Subcutaneous abdominal adipose tissue (tissue), 5 donors: ENCODE results near the gene MED26.
"Not testable (repeated sequence)": the region's sequence is repeated elsewhere in the genome, so short reads cannot be mapped to it uniquely, and the experiment has no call there.

Experiments
- H3K27ac ChIP-seq: one replicate; pipeline ENCODE4 v1.7.0; 2013; ENCODE audit warnings: low read depth, mild to moderate bottlenecking, inconsistent platforms, low read length, moderate library complexity
- H3K27me3 ChIP-seq, 5 donors: one replicate each; pipeline ENCODE4 v1.7.0; 2013; ENCODE audit warnings: low read length in 5 of 5, inconsistent platforms in 1 of 5; ENCODE audit not compliant: control insufficient read depth in 5 of 5, insufficient read depth in 4 of 5
- H3K36me3 ChIP-seq, 5 donors: one replicate each; pipeline ENCODE4 v1.7.0; 2013; ENCODE audit warnings: low read length in 5 of 5; ENCODE audit not compliant: control insufficient read depth in 5 of 5, insufficient read depth in 5 of 5
- H3K4me1 ChIP-seq, 5 donors: one replicate each; pipeline ENCODE4 v1.7.0; 2013; ENCODE audit warnings: low read length in 5 of 5, mild to moderate bottlenecking in 3 of 5, moderate library complexity in 1 of 5; ENCODE audit not compliant: control insufficient read depth in 5 of 5, insufficient read depth in 5 of 5
- H3K4me3 ChIP-seq, 5 donors: one replicate each; pipeline ENCODE4 v1.7.0; 2013; ENCODE audit warnings: low read length in 5 of 5, low read depth in 1 of 5
- H3K9ac ChIP-seq, 5 donors: one replicate each; pipeline ENCODE4 v1.7.0; 2013; ENCODE audit warnings: low read length in 5 of 5, mild to moderate bottlenecking in 4 of 5, moderate library complexity in 3 of 5
- H3K9me3 ChIP-seq, 5 donors: one replicate each; pipeline ENCODE4 v1.7.0; 2013; ENCODE audit warnings: low read length in 5 of 5; ENCODE audit not compliant: control insufficient read depth in 5 of 5
- donor health status: healthy.
- donor health status: healthy.
- donor health status: healthy.
- donor health status: healthy.
- donor health status: healthy.

MED26 gene, protein sequence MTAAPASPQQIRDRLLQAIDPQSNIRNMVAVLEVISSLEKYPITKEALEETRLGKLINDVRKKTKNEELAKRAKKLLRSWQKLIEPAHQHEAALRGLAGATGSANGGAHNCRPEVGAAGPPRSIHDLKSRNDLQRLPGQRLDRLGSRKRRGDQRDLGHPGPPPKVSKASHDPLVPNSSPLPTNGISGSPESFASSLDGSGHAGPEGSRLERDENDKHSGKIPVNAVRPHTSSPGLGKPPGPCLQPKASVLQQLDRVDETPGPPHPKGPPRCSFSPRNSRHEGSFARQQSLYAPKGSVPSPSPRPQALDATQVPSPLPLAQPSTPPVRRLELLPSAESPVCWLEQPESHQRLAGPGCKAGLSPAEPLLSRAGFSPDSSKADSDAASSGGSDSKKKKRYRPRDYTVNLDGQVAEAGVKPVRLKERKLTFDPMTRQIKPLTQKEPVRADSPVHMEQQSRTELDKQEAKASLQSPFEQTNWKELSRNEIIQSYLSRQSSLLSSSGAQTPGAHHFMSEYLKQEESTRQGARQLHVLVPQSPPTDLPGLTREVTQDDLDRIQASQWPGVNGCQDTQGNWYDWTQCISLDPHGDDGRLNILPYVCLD

GRCh38 chr19:16628183-16628983, at the start of gene MED26:
Gene MED26, minus strand, starts transcription at chr19:16628204. Its CDS starts 261 bp downstream, at chr19:16627943.
- H3K27ac ChIP-seq: peak within 1 kb of the TSS; percentile 85
- H3K4me1 ChIP-seq: peaks cover 13 to 44% (median 35%) of the 10 kb centered on the region in 5 donors
- peak within 1 kb of the TSS; percentile 78 to 100 (median 96) for H3K9ac ChIP-seq
- H3K36me3 ChIP-seq: peaks cover 0 to 31% (median 24%) of the 10 kb centered on the region in 5 donors
- no peaks in the 10 kb centered on the region for H3K9me3 ChIP-seq
- peak within 1 kb of the TSS; percentile 79 to 94 (median 91) for H3K4me3 ChIP-seq
- no peaks in the 10 kb centered on the region for H3K27me3 ChIP-seq

- Histone ChIP-seq H3K4me1 (no peaks in the 10 kb centered on the region), H3K27me3 (no peaks in the 10 kb centered on the region), H3K4me3 (no peak overlapping the region), H3K9me3 (peaks cover 3 to 12% (median 7%) of the 10 kb centered on the region in 5 donors), H3K36me3 (peaks cover 0 to 12% (median 9%) of the 10 kb centered on the region in 5 donors), H3K9ac (no peak overlapping the region), H3K27ac (no peak overlapping the region)
Measured at GRCh38 chr19:16677055-16677454, 49.1 kb upstream of the MED26 start.

DNA sequence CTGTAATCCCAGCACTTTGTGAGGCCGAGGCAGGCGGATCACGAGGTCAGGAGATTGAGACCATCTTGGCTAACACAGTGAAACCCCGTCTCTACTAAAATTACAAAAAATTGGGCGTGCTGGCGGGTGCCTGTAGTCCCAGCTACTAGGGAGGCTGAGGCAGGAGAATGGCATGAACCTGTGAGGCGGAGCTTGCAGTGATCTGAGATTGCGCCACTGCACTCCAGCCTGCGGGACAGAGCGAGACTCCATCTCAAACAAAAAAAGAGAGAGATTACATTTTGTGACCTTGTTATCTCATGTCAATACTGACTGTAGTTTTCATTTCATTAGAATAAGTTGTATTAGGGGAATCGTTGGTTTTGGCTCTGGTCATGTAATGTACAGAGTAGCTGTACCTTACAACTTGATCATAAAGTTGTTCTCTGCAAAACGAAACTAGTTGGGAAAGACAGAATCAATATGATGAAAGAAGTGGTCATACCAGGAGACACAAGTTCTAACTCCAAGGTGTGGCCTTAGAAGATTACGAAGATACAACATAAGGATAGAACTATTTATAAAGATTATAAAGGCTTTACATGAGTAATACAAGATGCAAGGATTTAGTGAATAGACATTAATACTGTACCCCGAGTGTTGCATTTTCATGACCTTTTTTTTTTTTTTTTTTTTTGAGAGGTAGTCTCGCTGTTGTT, 48.2 kb upstream of the MED26 start:
- Histone ChIP-seq H3K9ac (no peak overlapping the region), H3K27me3 (no peaks in the 10 kb centered on the region), H3K36me3 (peaks cover 0 to 11% (median 8%) of the 10 kb centered on the region in 5 donors), H3K9me3 (peaks cover 3 to 7% (median 5%) of the 10 kb centered on the region in 5 donors), H3K27ac (no peak overlapping the region), H3K4me3 (no peak overlapping the region), H3K4me1 (no peaks in the 10 kb centered on the region)

DNA sequence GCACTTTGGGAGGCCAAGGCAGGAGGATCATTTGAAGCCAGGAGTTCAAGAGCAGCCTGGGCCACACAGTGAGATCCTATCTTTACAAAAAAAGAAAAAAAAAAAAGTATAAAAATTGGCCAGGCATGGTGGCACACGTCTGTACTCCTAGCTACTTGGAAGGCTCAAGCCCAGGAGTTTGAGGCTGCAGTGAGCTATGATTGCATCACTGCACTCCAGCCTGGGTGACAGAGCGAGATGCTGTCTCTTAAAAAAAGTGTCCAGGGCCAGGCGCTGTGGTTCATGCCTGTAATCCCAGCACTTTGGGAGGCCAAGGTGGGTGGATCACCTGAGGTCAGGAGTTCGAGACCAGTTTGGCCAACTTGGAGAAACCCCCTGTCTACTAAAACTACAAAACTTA, 45.8 kb upstream of the MED26 start:
- not testable (repeated sequence) for H3K4me1 ChIP-seq, H3K27me3 ChIP-seq, H3K9ac ChIP-seq, H3K4me3 ChIP-seq, H3K27ac ChIP-seq, H3K9me3 ChIP-seq, H3K36me3 ChIP-seq

GRCh38 chr19:16673231-16673630, 45.2 kb upstream of the MED26 start:
- no peak overlapping the region for H3K4me3 ChIP-seq
- H3K4me1 ChIP-seq: no peaks in the 10 kb centered on the region
- no peaks in the 10 kb centered on the region for H3K36me3 ChIP-seq
- no peak overlapping the region for H3K27ac ChIP-seq
- no peaks in the 10 kb centered on the region for H3K27me3 ChIP-seq
- no peaks in the 10 kb centered on the region for H3K9me3 ChIP-seq
- no peak overlapping the region for H3K9ac ChIP-seq

DNA sequence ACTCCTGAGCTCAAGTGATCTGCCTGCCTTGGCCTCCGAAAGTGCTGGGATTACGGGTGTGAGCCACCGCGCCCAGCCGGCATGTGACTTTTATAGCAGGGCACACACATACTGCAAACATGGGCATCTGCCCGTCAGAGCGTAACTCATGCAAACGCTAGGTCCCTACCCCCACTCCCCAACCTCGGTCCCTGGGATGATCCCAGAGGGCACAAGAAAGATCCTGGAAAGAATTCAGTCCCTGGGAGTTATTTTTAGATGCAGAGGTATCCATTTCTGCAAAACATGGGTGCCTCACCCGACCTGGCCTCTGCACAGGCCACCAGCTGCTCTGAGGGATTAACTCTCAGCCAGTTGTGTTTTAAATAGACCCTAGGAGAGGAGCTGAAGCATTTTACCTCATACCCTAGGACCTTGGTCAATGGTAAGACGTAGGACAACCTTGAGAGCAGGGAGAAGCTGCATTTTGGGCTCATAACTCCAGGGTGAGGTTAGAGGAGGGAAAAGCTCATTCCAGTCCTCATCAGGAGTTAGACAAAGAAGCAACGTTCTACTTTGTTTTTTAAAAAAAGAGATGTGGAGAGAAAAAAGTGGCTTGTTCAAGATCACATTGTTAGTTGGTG, 43.8 kb upstream of the MED26 start:
- Histone ChIP-seq H3K4me3 (no peak overlapping the region), H3K27ac (no peak overlapping the region), H3K36me3 (no peaks in the 10 kb centered on the region), H3K9ac (no peak overlapping the region), H3K9me3 (no peaks in the 10 kb centered on the region), H3K4me1 (no peaks in the 10 kb centered on the region), H3K27me3 (no peaks in the 10 kb centered on the region)

- H3K9me3 ChIP-seq: no peaks in the 10 kb centered on the region
- no peaks in the 10 kb centered on the region for H3K27me3 ChIP-seq
- no peak overlapping the region for H3K4me3 ChIP-seq
- H3K27ac ChIP-seq: no peak overlapping the region
- H3K9ac ChIP-seq: no peak overlapping the region
- no peaks in the 10 kb centered on the region for H3K36me3 ChIP-seq
- no peaks in the 10 kb centered on the region for H3K4me1 ChIP-seq
Measured at GRCh38 chr19:16670291-16670690, 42.3 kb upstream of the MED26 start.

DNA sequence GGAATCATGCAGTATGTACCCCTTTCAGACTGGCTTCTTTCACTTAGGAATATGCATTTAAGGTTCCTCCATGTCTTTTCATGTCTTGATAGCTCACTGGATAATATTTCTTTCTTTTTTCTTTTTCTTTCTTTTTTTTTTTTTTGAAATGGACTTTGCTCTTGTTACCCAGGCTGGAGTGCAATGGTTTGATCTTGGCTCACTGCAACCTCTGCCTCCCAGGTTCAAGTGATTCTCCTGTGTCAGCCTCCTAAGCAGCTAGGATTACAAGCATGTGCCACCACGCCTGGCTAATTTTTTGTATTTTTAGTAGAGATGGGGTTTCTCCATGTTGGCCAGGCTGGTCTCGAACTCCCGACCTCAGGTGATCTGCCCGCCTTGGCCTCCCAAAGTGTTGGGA, 40.7 kb upstream of the MED26 start:
- H3K4me3 ChIP-seq, H3K27ac ChIP-seq, H3K9me3 ChIP-seq, H3K27me3 ChIP-seq, H3K9ac ChIP-seq, H3K36me3 ChIP-seq, H3K4me1 ChIP-seq: not testable (repeated sequence)

DNA sequence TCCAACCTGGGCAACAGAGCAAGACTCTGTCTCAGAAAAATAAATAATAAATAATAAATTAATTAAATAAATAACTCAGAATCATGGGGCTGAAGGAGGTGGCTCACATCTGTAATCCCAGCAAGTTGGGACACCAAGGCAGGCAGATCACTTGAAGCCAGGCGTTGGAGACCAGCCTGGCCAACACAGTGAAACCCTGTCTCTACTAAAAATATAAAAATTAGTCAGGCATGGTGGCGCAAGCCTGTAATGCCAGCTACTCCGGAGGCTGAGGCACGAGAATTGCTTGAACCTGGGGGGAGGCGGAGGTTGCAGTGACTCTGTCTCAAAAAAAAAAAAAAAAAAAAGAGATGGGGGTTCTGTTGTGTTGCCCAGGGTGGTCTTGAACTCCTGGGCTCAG, 40.2 kb upstream of the MED26 start:
- Histone ChIP-seq H3K4me3 (no peak overlapping the region), H3K9me3 (no peaks in the 10 kb centered on the region), H3K27ac (no peak overlapping the region), H3K36me3 (no peaks in the 10 kb centered on the region), H3K4me1 (peaks cover 0 to 3% (median 0%) of the 10 kb centered on the region in 5 donors), H3K9ac (no peak overlapping the region), H3K27me3 (no peaks in the 10 kb centered on the region)
